ENCODE results near the gene BCL10. TPM values are rescaled to one million over a fixed set of nuclear protein-coding genes. Genes with fewer than 3 reads are reported as not detected.

Gene BCL10
- total and polyA plus RNA-seq, 2 of the 8 experiments (the other 6 are each of a cell fraction or from before 2014, with no cell fraction given) = 7.4 to 29.6 TPM

GRCh38 chr1:85220756-85221201, 55.7 kb downstream of the BCL10 start:
- Histone ChIP-seq H3K4me3 (ENCODE audit: extremely low read depth in 1 of 4, insufficient read depth in 2 of 4, low read depth in 3 of 4, low read length in 4 of 4) (no peak overlapping the region), H3K4me1 (replicated peaks in 1 of 4; ENCODE audit: control insufficient read depth in 3 of 4, insufficient read depth in 4 of 4, low read length in 3 of 4) (peaks cover 0 to 15% (median 4%) of the 10 kb centered on the region in 4 experiments; a peak in 5 of 7 replicates), H2BK20ac (ENCODE audit: low read length) (no peak overlapping the region; the same call in 1 of the 2 replicates), H3K79me2 (ENCODE audit: control insufficient read depth in 1 of 2, insufficient read depth in 2 of 2, low read length in 2 of 2) (no peaks in the 10 kb centered on the region), H3K18ac (ENCODE audit: extremely low read depth, low read length) (no peak overlapping the region), H4K91ac (replicated peaks; ENCODE audit: insufficient read length, low read length) (no peak overlapping the region), H3K9ac (replicated peaks in 1 of 4; ENCODE audit: extremely low read depth in 1 of 4, low read depth in 3 of 4, low read length in 3 of 4) (no peak overlapping the region), H3K23ac (ENCODE audit: insufficient read length) (no peak overlapping the region), H3K27me3 (replicated peaks in 1 of 4; ENCODE audit: control insufficient read depth in 3 of 4, extremely low read depth in 1 of 4, insufficient read depth in 3 of 4, low read length in 3 of 4) (no peaks in the 10 kb centered on the region), H3K14ac (ENCODE audit: insufficient read length) (no peak overlapping the region), H2BK12ac (ENCODE audit: low read depth, low read length) (0 out of 2 replicates have a peak overlapping the region, but pooled peaks have one; percentile 9), H4K20me1 (replicated peaks in 1 of 2; ENCODE audit: control insufficient read depth in 1 of 2, insufficient read depth in 2 of 2, low read length in 2 of 2) (no peaks in the 10 kb centered on the region), H3K36me3 (ENCODE audit: control insufficient read depth in 2 of 4, insufficient read depth in 4 of 4, low read length in 3 of 4) (no peaks in the 10 kb centered on the region), H3K79me1 (ENCODE audit: low read depth, low read length) (no peaks in the 10 kb centered on the region), H2AFZ (ENCODE audit: low read length) (peak overlapping the region; percentile 72), H3K56ac (replicated peaks; ENCODE audit: insufficient read length, low read depth, low read length) (no peak overlapping the region), H3K27ac (ENCODE audit: low read depth, low read length) (no peak overlapping the region), H2BK15ac (ENCODE audit: low read length) (no peak overlapping the region), H3K4me2 (ENCODE audit: insufficient read depth in 1 of 2, low read depth in 2 of 2, low read length in 2 of 2) (no peak overlapping the region), H4K5ac (ENCODE audit: insufficient read length, low read depth, low read length) (no peak overlapping the region), H4K8ac (ENCODE audit: extremely low read depth, insufficient read depth, low read length) (no peak overlapping the region), H2BK120ac (replicated peaks; ENCODE audit: low read depth, low read length) (no peak overlapping the region), H2AK5ac (ENCODE audit: low read depth, low read length) (no peak overlapping the region), H3K4ac (replicated peaks; ENCODE audit: insufficient read length, low read depth, low read length) (no peak overlapping the region), H3K23me2 (ENCODE audit: low read depth, low read length) (no peaks in the 10 kb centered on the region), H2BK5ac (ENCODE audit: low read depth, low read length) (no peak overlapping the region), H3K9me3 (ENCODE audit: insufficient read depth in 2 of 2, low read depth in 1 of 2, low read length in 1 of 2) (no peaks in the 10 kb centered on the region)
- ChIA-PET POLR2A (ENCODE audit: partially characterized antibody) (no interaction called here), CTCF (ENCODE audit: partially characterized antibody) (interaction anchor here (1.3 to 3.2 kb wide), 3 partner anchors 11 to 34 kb away, joined by 3 to 10 read pairs (median 4); no protein-coding TSS in a partner anchor)
- 57% methylated on average over 7 of the region's 7 CpGs; no CpG with 5 or more reads in 1 of the 2 experiments for WGBS, 2 experiments (ENCODE audit: extremely low coverage in 1 of 2, insufficient coverage in 1 of 2, insufficient read length in 1 of 2, insufficient replicate concordance in 2 of 2, low coverage in 1 of 2, low lambda C conversion rate in 2 of 2, missing lambda C conversion rate in 1 of 2)
- DNase-seq (ENCODE audit: low read depth in 1 of 2, low spot score in 2 of 2) (no peak), FAIRE-seq (no peak)

Data from H1 (cell line).